Kidney capillary endothelial cell (primary cell): Measurements from ENCODE around the gene ZIC5.
"Not testable (repeated sequence)": the region's sequence is repeated elsewhere in the genome, so short reads cannot be mapped to it uniquely, and the experiment has no call there.

Source experiments
- DNase-seq: peaks from one replicate; pipeline ENCODE4 v3.0.0-alpha.2; 2018; ENCODE audit warnings: low spot score

The ZIC5 gene

GRCh38 chr13:99959540-99960230 lies 11.9 kb downstream of the ZIC5 start:
- DNase-seq, result no peak

- DNase-seq, result no peak
Observed at GRCh38 chr13:99959127-99959539, 12.4 kb downstream of the ZIC5 start.

GRCh38 chr13:99958406-99959126 lies 13.0 kb downstream of the ZIC5 start:
- no peak for DNase-seq

GRCh38 chr13:99956473-99957349 lies 14.9 kb downstream of the ZIC5 start:
- no peak for DNase-seq

- DNase-seq, result no peak
Observed at GRCh38 chr13:99955747-99956472, 15.7 kb downstream of the ZIC5 start.

GRCh38 chr13:99955107-99955746 lies 16.3 kb downstream of the ZIC5 start:
- DNase-seq, result no peak

- no peak for DNase-seq
Observed at GRCh38 chr13:99953138-99953755, 18.3 kb downstream of the ZIC5 start.

GRCh38 chr13:99951666-99952065 lies 19.9 kb downstream of the ZIC5 start:
- DNase-seq, result not testable (repeated sequence)

GRCh38 chr13:99949679-99950413 lies 21.7 kb downstream of the ZIC5 start:
- no peak for DNase-seq

- no peak for DNase-seq
Observed at GRCh38 chr13:99948907-99949678, 22.5 kb downstream of the ZIC5 start.

- no peak for DNase-seq
Observed at GRCh38 chr13:99948411-99948810, 23.2 kb downstream of the ZIC5 start.

- DNase-seq, result no peak
Observed at GRCh38 chr13:99947666-99948065, 23.9 kb downstream of the ZIC5 start.

- not testable (repeated sequence) for DNase-seq
Observed at GRCh38 chr13:99945515-99945914, 26.1 kb downstream of the ZIC5 start.

GRCh38 chr13:99944606-99945005 lies 27.0 kb downstream of the ZIC5 start:
- no peak for DNase-seq

GRCh38 chr13:99944102-99944501 lies 27.5 kb downstream of the ZIC5 start:
- no peak for DNase-seq

- no peak for DNase-seq
Observed at GRCh38 chr13:99941911-99942310, 29.7 kb downstream of the ZIC5 start.

GRCh38 chr13:99941086-99941485 lies 30.5 kb downstream of the ZIC5 start:
- DNase-seq, result no peak

GRCh38 chr13:99938635-99939034 lies 32.9 kb downstream of the ZIC5 start:
- no peak for DNase-seq

GRCh38 chr13:99935772-99936171 lies 35.8 kb downstream of the ZIC5 start:
- no peak for DNase-seq

GRCh38 chr13:99932912-99933311 lies 38.7 kb downstream of the ZIC5 start:
- no peak for DNase-seq
